Fibroblast of lung (primary cell): ENCODE results near the gene EPB41.

Experiments used
- EZH2 ChIP-seq: IDR thresholded peaks from 2 replicates; pipeline ENCODE4 v1.5.1; 2012; ENCODE audit warnings: low read length, control low read depth, mild to moderate bottlenecking; ENCODE audit errors: missing control alignments
- TF ChIP-seq, protein P1 (sequence below), 2 donors: IDR thresholded peaks in 1 of 2; conservative IDR thresholded peaks in 1 of 2; 1 replicate in 1 of 2; 2 replicates in 1 of 2; pipeline ENCODE4 v1.5.1; 2011 to 2012; ENCODE audit warnings: low read length in 2 of 2, control low read depth in 1 of 2, inconsistent platforms in 1 of 2, low read depth in 1 of 2, mild to moderate bottlenecking in 1 of 2

DNA sequence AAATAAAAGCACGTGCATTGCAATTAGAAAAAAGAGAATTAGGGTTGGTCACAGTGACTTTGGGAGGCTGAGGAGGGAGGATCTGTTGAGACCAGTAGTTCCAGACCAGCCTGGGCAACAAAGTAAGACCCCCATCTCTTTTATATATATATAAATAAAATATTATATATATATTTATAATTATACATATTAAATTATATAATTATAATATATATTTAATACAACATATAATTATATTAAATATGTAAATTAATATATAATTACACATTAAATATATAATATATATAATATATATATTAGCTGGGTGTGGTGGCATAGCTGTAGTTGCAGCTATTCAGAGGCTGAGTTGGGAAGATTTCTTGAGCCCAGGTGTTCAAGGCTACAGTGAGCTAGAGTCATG is 186.1 kb downstream of the EPB41 start:
- TF ChIP-seq, protein P1, sequence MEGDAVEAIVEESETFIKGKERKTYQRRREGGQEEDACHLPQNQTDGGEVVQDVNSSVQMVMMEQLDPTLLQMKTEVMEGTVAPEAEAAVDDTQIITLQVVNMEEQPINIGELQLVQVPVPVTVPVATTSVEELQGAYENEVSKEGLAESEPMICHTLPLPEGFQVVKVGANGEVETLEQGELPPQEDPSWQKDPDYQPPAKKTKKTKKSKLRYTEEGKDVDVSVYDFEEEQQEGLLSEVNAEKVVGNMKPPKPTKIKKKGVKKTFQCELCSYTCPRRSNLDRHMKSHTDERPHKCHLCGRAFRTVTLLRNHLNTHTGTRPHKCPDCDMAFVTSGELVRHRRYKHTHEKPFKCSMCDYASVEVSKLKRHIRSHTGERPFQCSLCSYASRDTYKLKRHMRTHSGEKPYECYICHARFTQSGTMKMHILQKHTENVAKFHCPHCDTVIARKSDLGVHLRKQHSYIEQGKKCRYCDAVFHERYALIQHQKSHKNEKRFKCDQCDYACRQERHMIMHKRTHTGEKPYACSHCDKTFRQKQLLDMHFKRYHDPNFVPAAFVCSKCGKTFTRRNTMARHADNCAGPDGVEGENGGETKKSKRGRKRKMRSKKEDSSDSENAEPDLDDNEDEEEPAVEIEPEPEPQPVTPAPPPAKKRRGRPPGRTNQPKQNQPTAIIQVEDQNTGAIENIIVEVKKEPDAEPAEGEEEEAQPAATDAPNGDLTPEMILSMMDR (conservative IDR thresholded peaks at IDR 0.05 in 1 of 2, IDR thresholded peaks at IDR 0.05 in 1 of 2; ENCODE audit: low read depth in 1 of 2, low read length in 2 of 2), result no peak
- TF ChIP-seq EZH2, result no peak
